Renal pelvis (tissue), 12 donors: ENCODE results near the gene CYB561D1. TPM values are rescaled to one million over a fixed set of nuclear protein-coding genes. Genes with fewer than 3 reads are reported as not detected.
A peak's percentile ranks its signal among the peaks of the same experiment; 100 is the strongest.
"Not testable (repeated sequence)": the region's sequence is repeated elsewhere in the genome, so short reads cannot be mapped to it uniquely, and the experiment has no call there.

Experiments
- DNase-seq: peaks from one replicate; pipeline ENCODE4 v3.0.0-alpha.2; 2013
- long read RNA-seq, 16 experiments: transcript quantifications; one replicate each; lab custom pipeline, GENCODE V29; 2026
- polyA plus RNA-seq, 3 donors: library from polyadenylated mRNA; unstranded; fragments of 120-200 nt; gene quantifications; one replicate each; pipeline ENCODE4 v1.2.1, GENCODE V29; 2013; ENCODE audit not compliant: insufficient read length in 3 of 3

The CYB561D1 gene
- polyA plus RNA-seq = 10 to 100 TPM in 2 of 3 donors, 1 to 10 TPM in 1; 9.7 to 14.0 (median 10.6) TPM
- long read RNA-seq, donor 1 = 0 reads
- long read RNA-seq, donor 2, partial matches to known transcripts = 0 of 4 reads
- long read RNA-seq, donor 2, other reads (novel, unspliced or antisense) = 0 of 4 reads
- long read RNA-seq, donor 3, full-length matches to known transcripts = 2 of 2 reads
- long read RNA-seq, donor 3, partial matches to known transcripts = 0 of 2 reads
- long read RNA-seq, donor 3, other reads (novel, unspliced or antisense) = 0 of 2 reads
- long read RNA-seq, donor 4 = 0 reads
- long read RNA-seq, donor 5 = 0 reads
- long read RNA-seq, donor 6, full-length matches to known transcripts = 3 of 3 reads
- long read RNA-seq, donor 6, partial matches to known transcripts = 0 of 3 reads
- long read RNA-seq, donor 6, other reads (novel, unspliced or antisense) = 0 of 3 reads
- long read RNA-seq, donor 7, partial matches to known transcripts = 0 of 1 reads
- long read RNA-seq, donor 7, other reads (novel, unspliced or antisense) = 0 of 1 reads
- long read RNA-seq, donor 8 = 0 reads
- long read RNA-seq, donor 9, full-length matches to known transcripts = 3 of 3 reads
- long read RNA-seq, donor 9, partial matches to known transcripts = 0 of 3 reads
- long read RNA-seq, donor 9, other reads (novel, unspliced or antisense) = 0 of 3 reads
- long read RNA-seq, donor 10, partial matches to known transcripts = 11 of 14 reads
- long read RNA-seq, donor 10, other reads (novel, unspliced or antisense) = 0 of 14 reads
- long read RNA-seq, donor 11, partial matches to known transcripts = 8 of 8 reads
- long read RNA-seq, donor 11, other reads (novel, unspliced or antisense) = 0 of 8 reads
- long read RNA-seq, donor 12, partial matches to known transcripts = 0 of 2 reads
- long read RNA-seq, donor 12, other reads (novel, unspliced or antisense) = 0 of 2 reads
- long read RNA-seq, donor 13, partial matches to known transcripts = 0 of 1 reads
- long read RNA-seq, donor 13, other reads (novel, unspliced or antisense) = 0 of 1 reads
- long read RNA-seq, donor 14 = 0 reads
- long read RNA-seq, donor 15 = 0 reads
- long read RNA-seq, donor 16, full-length matches to known transcripts = 4 of 4 reads
- long read RNA-seq, donor 16, partial matches to known transcripts = 0 of 4 reads
- long read RNA-seq, donor 16, other reads (novel, unspliced or antisense) = 0 of 4 reads

- peak; percentile 83 for DNase-seq
These were observed at the start of gene CYB561D1 for GRCh38 chr1:109493805-109494539. CYB561D1 (plus strand) TSS chr1:109494094; CDS start chr1:109494140, 46 bp downstream.

GRCh38 chr1:109444346-109444745, 49.5 kb upstream of the CYB561D1 start:
- DNase-seq = no peak

DNA sequence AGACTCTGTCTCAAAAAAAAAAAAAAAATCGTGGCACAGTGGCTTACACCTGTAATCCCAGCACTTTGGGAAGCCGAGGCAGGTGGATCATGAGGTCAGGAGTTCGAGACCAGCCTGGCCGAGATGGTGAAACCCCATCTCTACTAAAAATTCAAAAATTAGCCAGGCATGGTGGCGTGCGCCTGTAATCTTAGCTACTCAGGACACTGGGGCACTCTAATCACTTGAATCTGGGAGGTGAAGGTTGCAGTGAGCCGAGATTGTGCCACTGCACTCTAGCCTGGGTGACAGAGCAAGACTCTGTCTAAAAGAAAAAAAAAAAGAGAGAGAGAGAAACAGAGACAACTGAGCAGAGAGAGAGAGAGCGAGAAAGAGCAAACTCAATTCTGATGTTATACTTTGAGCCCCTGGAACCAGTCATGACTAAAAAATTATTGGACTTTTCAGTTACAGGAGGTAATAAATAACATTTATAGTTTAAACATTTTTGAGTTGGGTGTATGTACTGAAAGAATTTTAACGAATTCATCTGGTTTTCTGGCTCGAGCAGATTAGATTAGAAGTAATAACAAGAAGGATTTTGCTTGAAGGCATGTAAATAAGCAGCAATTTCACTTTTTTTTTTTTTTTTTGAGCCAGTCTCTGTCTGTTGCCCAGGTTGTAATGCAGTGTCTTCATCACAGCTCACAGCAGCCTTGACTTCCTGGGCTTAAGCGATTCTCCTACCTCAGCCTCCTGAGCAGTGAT, 47.8 kb upstream of the CYB561D1 start:
- DNase-seq = not testable (repeated sequence)

GRCh38 chr1:109447524-109447923, 46.4 kb upstream of the CYB561D1 start:
- no peak for DNase-seq

DNA sequence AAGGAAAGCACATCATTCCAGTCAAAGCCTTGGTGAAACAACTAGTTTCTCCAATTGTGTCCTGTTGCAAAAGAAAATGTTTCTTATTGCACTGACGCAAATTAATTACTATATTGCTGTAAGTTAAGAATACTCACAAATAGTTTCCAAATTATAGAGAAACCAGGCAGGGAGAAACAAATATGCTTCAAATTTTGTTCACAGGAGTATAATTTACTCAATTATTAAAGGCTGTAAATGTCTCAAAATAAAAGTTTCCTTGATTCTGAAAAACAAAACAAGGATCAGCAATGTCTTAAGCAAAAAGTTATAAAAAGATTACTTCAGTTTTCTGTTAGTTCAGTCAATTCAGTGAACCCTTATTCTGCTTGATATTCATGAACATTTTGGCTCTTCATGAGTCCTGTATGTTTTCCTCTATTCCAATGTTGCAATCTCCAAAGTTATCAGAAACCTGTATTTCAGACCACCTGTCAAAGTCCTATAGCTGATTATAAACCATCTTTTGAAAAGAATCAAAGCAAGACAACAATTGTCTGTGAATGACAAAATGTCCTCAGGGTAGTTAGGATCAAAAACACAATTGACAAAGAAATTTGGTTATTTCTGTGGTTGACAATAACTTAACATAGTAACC, 39.3 kb upstream of the CYB561D1 start:
- DNase-seq = no peak

GRCh38 chr1:109457819-109458218, 36.1 kb upstream of the CYB561D1 start:
- DNase-seq = no peak

- no peak for DNase-seq
These were observed 27.8 kb upstream of the CYB561D1 start for GRCh38 chr1:109466125-109466451.

GRCh38 chr1:109466452-109467300, 27.2 kb upstream of the CYB561D1 start, which contains the start of gene SYPL2:
SYPL2 (plus strand) TSS chr1:109466546; CDS start chr1:109466844, 298 bp downstream.
- no peak for DNase-seq

- no peak for DNase-seq
These were observed 26.6 kb upstream of the CYB561D1 start for GRCh38 chr1:109467301-109467777.

GRCh38 chr1:109468061-109468460, 25.8 kb upstream of the CYB561D1 start:
- no peak for DNase-seq

GRCh38 chr1:109468903-109469302, 25.0 kb upstream of the CYB561D1 start:
- DNase-seq = no peak

GRCh38 chr1:109470245-109470644, 23.6 kb upstream of the CYB561D1 start:
- DNase-seq = no peak

- DNase-seq = no peak
These were observed 21.1 kb upstream of the CYB561D1 start for GRCh38 chr1:109472779-109473178.

- not testable (repeated sequence) for DNase-seq
These were observed 20.4 kb upstream of the CYB561D1 start for GRCh38 chr1:109473284-109474057.

DNA sequence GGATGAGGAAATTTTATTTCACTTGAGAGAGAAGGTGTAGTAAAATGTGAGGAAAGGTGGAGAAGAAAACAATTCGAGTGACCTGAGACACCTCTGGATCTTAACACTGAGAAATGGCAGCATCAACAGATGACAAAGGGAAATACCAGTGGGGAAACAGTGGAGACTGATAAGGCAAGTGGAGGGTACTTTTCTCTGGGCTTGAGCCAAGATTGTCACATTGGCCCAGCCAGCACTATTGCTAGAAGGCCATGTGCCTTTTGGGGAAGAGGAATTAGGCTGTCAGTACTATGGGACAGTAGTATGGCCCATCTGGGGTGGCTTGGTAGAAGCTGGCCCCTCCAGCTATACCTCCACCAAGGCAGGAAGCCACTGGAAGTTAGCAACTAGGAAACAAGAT, 19.2 kb upstream of the CYB561D1 start:
- no peak for DNase-seq

DNA sequence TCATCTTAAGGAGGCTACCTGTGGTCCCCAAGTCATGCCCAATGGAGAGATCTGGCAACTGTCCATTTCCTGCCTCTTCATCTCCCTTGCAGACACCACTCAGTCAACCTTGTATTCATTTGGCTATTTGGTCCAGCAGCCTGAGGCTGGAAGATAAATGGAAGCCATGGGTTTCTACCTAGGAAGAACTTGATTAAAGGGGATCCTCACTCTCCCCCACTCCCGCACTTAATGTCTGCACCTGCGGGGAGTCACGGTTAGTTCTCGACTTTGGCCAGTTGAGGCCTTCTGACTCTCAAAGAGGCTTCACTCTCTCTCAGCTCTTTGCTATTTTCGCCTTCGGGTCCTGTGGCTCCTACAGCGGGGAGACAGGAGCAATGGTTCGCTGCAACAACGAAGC, 18.6 kb upstream of the CYB561D1 start:
- no peak for DNase-seq

DNA sequence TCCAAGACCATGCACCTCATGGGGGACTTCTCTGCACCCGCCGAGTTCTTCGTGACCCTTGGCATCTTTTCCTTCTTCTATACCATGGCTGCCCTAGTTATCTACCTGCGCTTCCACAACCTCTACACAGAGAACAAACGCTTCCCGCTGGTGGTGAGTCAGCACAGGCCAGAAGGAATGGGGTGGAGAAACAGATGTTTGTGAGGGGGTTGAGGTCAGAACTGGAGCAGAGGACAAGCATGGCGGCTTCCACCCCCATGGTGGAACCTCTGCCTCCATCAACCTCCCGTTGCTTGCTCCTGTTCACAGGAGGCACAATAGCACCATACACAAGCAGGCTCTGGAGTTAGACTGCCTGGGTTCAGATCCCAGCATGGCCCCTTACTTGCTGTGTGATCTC, 17.1 kb upstream of the CYB561D1 start:
- no peak for DNase-seq

DNA sequence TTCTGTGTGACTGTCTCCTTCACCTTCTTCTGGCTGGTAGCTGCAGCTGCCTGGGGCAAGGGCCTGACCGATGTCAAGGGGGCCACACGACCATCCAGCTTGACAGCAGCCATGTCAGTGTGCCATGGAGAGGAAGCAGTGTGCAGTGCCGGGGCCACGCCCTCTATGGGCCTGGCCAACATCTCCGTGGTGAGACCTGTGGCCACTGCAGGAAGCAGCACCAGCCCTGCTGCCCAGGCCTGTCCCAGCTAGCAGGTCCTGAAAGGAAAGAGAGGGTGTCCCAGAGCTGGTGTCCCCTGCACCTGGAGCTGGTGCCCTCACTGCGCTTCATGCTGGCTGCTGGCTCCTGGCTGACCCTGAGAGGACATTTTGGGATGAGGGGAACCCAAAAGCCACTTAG, 16.1 kb upstream of the CYB561D1 start:
- DNase-seq = no peak
